ENCODE measurements around the gene FMNL1. TPM values are rescaled to one million over a fixed set of nuclear protein-coding genes. Genes with fewer than 3 reads are reported as not detected.
A peak's percentile ranks its signal among the peaks of the same experiment; 100 is the strongest.
"Not testable (repeated sequence)": the region's sequence is repeated elsewhere in the genome, so short reads cannot be mapped to it uniquely, and the experiment has no call there.

Gene FMNL1
- total and polyA plus RNA-seq, 7 experiments from 2014 or later: 19.0 to 595 (median 366) TPM

DNA sequence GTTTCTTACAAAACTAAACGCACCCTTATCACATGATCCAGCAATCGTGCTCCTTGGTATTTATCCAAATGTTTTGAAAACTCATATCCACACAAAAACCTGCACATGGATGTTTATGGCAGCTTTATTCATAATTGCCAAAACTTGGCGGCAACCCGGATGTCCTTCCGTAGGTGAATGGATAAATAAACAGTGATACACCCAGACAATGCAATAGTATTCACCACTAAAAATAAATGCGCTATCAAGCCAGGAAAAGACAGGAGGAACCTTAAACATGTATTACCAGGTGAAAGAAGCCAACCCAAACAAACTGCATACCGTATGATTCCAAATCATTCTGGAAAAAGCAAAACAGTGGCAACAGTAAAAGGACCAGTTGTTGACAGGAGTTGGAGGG, 30.2 kb downstream of the FMNL1 start:
- ATAC-seq: no peak
- POLR2A ChIA-PET: interaction anchor here (0.6 to 34.3 kb wide), 5 partner anchors 11 to 137 kb away, joined by 3 to 851 read pairs (median 3); partner anchors contain the start of gene FMNL1

DNA sequence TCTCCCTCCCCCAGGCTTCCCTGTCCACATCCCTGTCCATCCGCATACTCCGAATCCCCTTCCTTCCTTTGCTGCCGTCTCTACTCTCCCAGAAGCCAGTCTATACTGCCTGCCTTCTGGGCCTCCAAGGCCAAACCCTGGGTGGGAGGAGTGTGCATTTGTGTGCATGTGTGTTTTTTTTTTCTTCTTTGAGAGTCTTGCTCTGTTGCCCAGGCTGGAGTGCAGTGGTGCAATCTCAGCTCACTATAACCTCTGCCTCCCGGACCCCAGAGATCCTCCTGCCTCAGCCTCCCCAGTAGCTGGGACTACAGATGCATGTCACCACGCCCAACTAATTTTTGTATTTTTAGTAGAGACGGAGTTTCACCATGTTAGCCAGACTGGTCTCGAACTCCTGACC, 31.6 kb downstream of the FMNL1 start:
- Histone ChIP-seq H3K36me3 (ENCODE audit: control insufficient read depth in 2 of 3, insufficient read depth in 3 of 3, low read length in 3 of 3) (peaks cover 2 to 18% (median 5%) of the 10 kb centered on the region in 3 experiments), H3K4me1 (ENCODE audit: control insufficient read depth in 2 of 2, insufficient read depth in 2 of 2, low read length in 2 of 2) (peaks cover 11 to 52% of the 10 kb centered on the region in 2 donors), H3K27ac (ENCODE audit: low read depth, low read length) (peak overlapping the region; percentile 38)
- H3K4me3 Mint-ChIP-seq: peak overlapping the region in 6 of 10 donors; percentile 5 to 93 (median 30)
- peaks cover 0 to 19% (median 0%) of the 10 kb centered on the region in 5 donors for H3K36me3 Mint-ChIP-seq
- CTCF ChIA-PET: interaction anchor here (1.1 kb wide), 1 partner anchor 23 kb away, joined by 3 read pairs; no protein-coding TSS in a partner anchor
- ATAC-seq; H3K9me3 ChIP-seq (ENCODE audit: control insufficient read depth in 2 of 3, low read length in 3 of 3); H3K9me3 Mint-ChIP-seq; H3K27me3 ChIP-seq (ENCODE audit: control insufficient read depth in 2 of 2, insufficient read depth in 2 of 2, low read length in 2 of 2); H3K27me3 Mint-ChIP-seq; H3K4me3 ChIP-seq (ENCODE audit: low read length); intact Hi-C loops (cut with micrococcal nuclease): not testable (repeated sequence)
- DNase-seq: peak in 1 of 9 donors; percentile 19
- peak overlapping the region in 8 of 9 donors; percentile 25 to 95 (median 78) for H3K27ac Mint-ChIP-seq
- POLR2A ChIA-PET: interaction anchor here (1.2 to 34.3 kb wide), 3 partner anchors 25 to 59 kb away, joined by 3 to 851 read pairs (median 3); partner anchors contain the start of gene FMNL1
- peaks cover 47 to 93% (median 84%) of the 10 kb centered on the region in 7 donors for H3K4me1 Mint-ChIP-seq

More for the DNA sequence above, 30.2 kb downstream of the FMNL1 start:
- CTCF ChIA-PET: interaction anchor here (1.1 kb wide), 1 partner anchor 33 kb away, joined by 4 read pairs; no protein-coding TSS in a partner anchor
- H3K27me3 Mint-ChIP-seq: no peaks in the 10 kb centered on the region
- no peak overlapping the region for H3K4me3 ChIP-seq (ENCODE audit: low read length)
- H3K9me3 Mint-ChIP-seq: no peaks in the 10 kb centered on the region
- H3K36me3 ChIP-seq (ENCODE audit: control insufficient read depth in 2 of 3, insufficient read depth in 3 of 3, low read length in 3 of 3): peaks cover 2 to 18% (median 5%) of the 10 kb centered on the region in 3 experiments
- H3K4me3 Mint-ChIP-seq: peak overlapping the region in 3 of 10 donors; percentile 5 to 93 (median 33)
- H3K4me1 ChIP-seq (ENCODE audit: control insufficient read depth in 2 of 2, insufficient read depth in 2 of 2, low read length in 2 of 2): peaks cover 16 to 50% of the 10 kb centered on the region in 2 donors
- peaks cover 45 to 87% (median 77%) of the 10 kb centered on the region in 7 donors for H3K4me1 Mint-ChIP-seq
- no peaks in the 10 kb centered on the region for H3K9me3 ChIP-seq (ENCODE audit: control insufficient read depth in 2 of 3, low read length in 3 of 3)
- no peaks in the 10 kb centered on the region for H3K27me3 ChIP-seq (ENCODE audit: control insufficient read depth in 2 of 2, insufficient read depth in 2 of 2, low read length in 2 of 2)
- no peak for DNase-seq
- intact Hi-C loops (cut with micrococcal nuclease): no loop called here
- peak overlapping the region in 8 of 9 donors; percentile 15 to 95 (median 70) for H3K27ac Mint-ChIP-seq
- H3K27ac ChIP-seq (ENCODE audit: low read depth, low read length): no peak overlapping the region
- peaks cover 0 to 22% (median 0%) of the 10 kb centered on the region in 5 donors for H3K36me3 Mint-ChIP-seq

DNA sequence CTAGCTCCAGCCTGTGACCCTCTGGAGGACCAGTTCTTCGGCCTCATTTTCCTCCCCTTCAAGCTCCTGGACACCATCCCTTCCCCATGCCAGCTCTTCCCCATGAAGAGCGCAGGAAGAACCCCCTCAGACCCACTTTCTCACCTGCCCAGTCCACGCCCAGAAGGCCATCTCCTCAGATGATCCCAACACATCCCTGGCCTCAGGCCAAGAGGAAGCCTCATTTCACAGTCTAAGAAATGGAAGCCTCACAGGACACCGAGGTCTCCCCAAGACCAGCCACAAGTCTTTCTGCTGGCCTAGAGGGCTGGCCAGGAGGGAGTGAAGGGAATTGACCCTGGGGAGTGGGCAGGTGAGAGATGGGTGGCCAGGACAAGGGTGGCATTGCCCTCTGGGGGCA, 32.2 kb downstream of the FMNL1 start:
- Histone ChIP-seq H3K9me3 (ENCODE audit: control insufficient read depth in 2 of 3, low read length in 3 of 3) (no peaks in the 10 kb centered on the region), H3K27me3 (ENCODE audit: control insufficient read depth in 2 of 2, insufficient read depth in 2 of 2, low read length in 2 of 2) (no peaks in the 10 kb centered on the region), H3K27ac (ENCODE audit: low read depth, low read length) (peak overlapping the region; percentile 35), H3K36me3 (ENCODE audit: control insufficient read depth in 2 of 3, insufficient read depth in 3 of 3, low read length in 3 of 3) (peaks cover 2 to 18% (median 5%) of the 10 kb centered on the region in 3 experiments), H3K4me1 (ENCODE audit: control insufficient read depth in 2 of 2, insufficient read depth in 2 of 2, low read length in 2 of 2) (peaks cover 4 to 50% of the 10 kb centered on the region in 2 donors), H3K4me3 (ENCODE audit: low read length) (no peak overlapping the region)
- POLR2A ChIA-PET: interaction anchor here (1.2 to 34.3 kb wide), 3 partner anchors 24 to 58 kb away, joined by 3 to 851 read pairs (median 3); partner anchors contain the start of gene FMNL1
- no peaks in the 10 kb centered on the region for H3K9me3 Mint-ChIP-seq
- H3K27me3 Mint-ChIP-seq: no peaks in the 10 kb centered on the region
- peak overlapping the region in 5 of 10 donors; percentile 19 to 93 (median 43) for H3K4me3 Mint-ChIP-seq
- DNase-seq (no peak), ATAC-seq (no peak)
- peaks cover 47 to 93% (median 82%) of the 10 kb centered on the region in 7 donors for H3K4me1 Mint-ChIP-seq
- H3K36me3 Mint-ChIP-seq: peaks cover 0 to 15% (median 0%) of the 10 kb centered on the region in 5 donors
- intact Hi-C loops (cut with micrococcal nuclease): no loop called here
- H3K27ac Mint-ChIP-seq: peak overlapping the region; percentile 55 to 88 (median 76)
- CTCF ChIA-PET: interaction anchor here (1.0 to 1.1 kb wide), 2 partner anchors 22 to 132 kb away, joined by 3 read pairs; no protein-coding TSS in a partner anchor

DNA sequence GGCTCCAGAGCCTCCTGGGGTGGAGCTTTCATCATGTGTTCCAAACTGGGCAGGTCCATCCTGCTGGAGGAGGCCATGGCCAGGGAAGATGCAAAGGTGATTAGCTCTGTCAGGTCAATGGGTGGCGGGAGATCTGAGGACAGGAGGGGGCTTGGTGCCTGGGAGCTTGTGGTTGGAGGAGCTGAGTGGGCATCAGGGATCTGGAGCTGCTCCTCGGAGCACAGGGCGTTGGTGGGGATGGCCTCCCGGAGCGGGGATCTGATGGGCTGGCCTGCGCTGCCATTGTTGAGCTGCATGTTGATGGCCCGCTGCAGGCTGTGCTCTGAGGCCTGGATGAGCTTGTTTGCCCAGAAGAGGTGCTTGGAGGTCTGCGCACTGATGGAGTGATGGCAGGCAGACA, 33.7 kb downstream of the FMNL1 start:
- Histone ChIP-seq H3K4me1 (ENCODE audit: control insufficient read depth in 2 of 2, insufficient read depth in 2 of 2, low read length in 2 of 2) (peaks cover 0 to 36% of the 10 kb centered on the region in 2 donors), H3K27ac (ENCODE audit: low read depth, low read length) (no peak overlapping the region), H3K9me3 (ENCODE audit: control insufficient read depth in 2 of 3, low read length in 3 of 3) (no peaks in the 10 kb centered on the region), H3K36me3 (ENCODE audit: control insufficient read depth in 2 of 3, insufficient read depth in 3 of 3, low read length in 3 of 3) (peaks cover 0 to 9% (median 2%) of the 10 kb centered on the region in 3 experiments), H3K4me3 (ENCODE audit: low read length) (no peak overlapping the region), H3K27me3 (ENCODE audit: control insufficient read depth in 2 of 2, insufficient read depth in 2 of 2, low read length in 2 of 2) (no peaks in the 10 kb centered on the region)
- Mint-ChIP-seq H3K4me3 (peak overlapping the region in 7 of 10 donors; percentile 2 to 78 (median 19)), H3K27me3 (no peaks in the 10 kb centered on the region), H3K27ac (peak overlapping the region; percentile 53 to 95 (median 75)), H3K4me1 (peaks cover 42 to 92% (median 80%) of the 10 kb centered on the region in 7 donors), H3K36me3 (peaks cover 0 to 15% (median 0%) of the 10 kb centered on the region in 5 donors), H3K9me3 (no peaks in the 10 kb centered on the region)
- POLR2A ChIA-PET: interaction anchor here (0.7 to 34.3 kb wide), 5 partner anchors 9 to 133 kb away, joined by 3 to 851 read pairs (median 3); partner anchors contain the start of gene FMNL1
- DNase-seq (peak in 1 of 9 donors; percentile 17), ATAC-seq (no peak)
- CTCF ChIA-PET: interaction anchor here (0.6 to 2.8 kb wide), 4 partner anchors 15 to 982 kb away, joined by 3 to 15 read pairs (median 6); no protein-coding TSS in a partner anchor
- intact Hi-C loops (cut with micrococcal nuclease): no loop called here

DNA sequence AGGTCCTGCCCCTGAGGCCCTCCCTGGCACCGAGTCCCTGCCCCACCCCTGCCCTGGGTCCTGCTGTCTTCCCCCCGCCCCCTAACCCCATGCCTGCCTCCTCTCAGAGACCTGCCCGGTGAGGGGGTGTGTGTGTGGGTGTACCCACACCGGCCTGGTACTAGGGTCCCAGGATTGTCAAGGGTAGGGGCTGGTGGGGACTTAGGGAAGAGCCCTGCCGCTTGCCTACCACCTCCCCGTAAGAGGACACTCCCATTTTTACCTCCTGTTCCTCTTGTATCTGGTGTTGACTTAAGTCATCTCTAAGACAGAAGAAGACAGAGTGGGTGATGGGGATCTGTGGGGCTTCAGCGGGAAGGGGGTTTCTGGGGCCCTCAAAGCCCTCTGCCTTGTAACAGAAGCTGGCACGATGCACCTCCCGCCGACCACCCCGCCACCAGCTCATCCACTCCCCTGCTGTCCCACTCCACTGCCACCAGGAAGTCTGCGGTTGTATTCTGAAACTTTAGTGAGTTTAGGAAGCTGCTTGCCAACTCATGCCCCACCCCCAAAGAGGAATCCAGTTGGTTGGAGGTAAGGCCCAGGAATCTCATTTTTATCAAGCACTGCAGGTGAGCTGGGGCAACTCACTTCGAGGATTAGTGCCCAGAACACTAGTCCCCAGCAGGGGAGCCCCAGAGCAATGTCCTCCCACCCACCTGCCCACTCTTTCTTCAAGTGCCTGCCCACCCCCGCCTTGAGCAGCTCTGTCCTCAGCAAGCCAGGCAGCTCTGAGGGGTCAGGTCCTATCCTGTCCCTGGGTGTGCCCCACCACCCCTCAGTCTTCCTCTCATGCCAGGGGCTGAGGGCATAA, 34.7 kb downstream of the FMNL1 start:
- H3K9me3 Mint-ChIP-seq: no peaks in the 10 kb centered on the region

DNA sequence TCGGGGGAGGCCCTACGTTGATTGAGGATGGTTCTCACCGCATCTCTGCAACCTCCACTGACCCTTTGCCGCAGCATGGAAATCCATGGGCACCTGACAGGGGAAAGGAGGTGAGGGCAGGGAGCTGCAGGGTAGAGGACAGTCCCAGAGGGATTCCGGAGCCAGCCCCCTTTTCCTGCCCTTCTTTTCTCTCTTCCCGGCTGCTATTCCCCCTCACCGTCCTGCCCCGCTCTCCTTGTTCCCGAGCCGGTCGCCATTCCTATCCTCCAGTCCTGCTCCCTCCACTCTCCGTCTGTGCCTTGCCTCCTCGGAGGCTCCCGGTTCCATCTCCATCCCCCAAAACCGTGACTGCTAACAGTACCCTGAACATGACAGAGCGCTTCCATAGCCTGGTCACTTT, 35.4 kb downstream of the FMNL1 start:
- peaks cover 0 to 7% (median 0%) of the 10 kb centered on the region in 5 donors for H3K36me3 Mint-ChIP-seq
- H3K4me3 ChIP-seq (ENCODE audit: low read length): no peak overlapping the region
- intact Hi-C loops (cut with micrococcal nuclease): no loop called here
- ATAC-seq (no peak), DNase-seq (no peak)
- H3K4me3 Mint-ChIP-seq: peak overlapping the region in 4 of 10 donors; percentile 3 to 77 (median 48)
- ChIA-PET POLR2A (interaction anchor here (3.0 to 34.3 kb wide), 2 partner anchors 9 to 32 kb away, joined by 16 to 851 read pairs; partner anchors contain the start of gene FMNL1), CTCF (interaction anchor here (0.9 to 2.8 kb wide), 4 partner anchors 13 to 60 kb away, joined by 3 to 15 read pairs (median 6); no protein-coding TSS in a partner anchor)
- no peaks in the 10 kb centered on the region for H3K27me3 Mint-ChIP-seq
- no peak overlapping the region for H3K27ac ChIP-seq (ENCODE audit: low read depth, low read length)
- peaks cover 4 to 37% of the 10 kb centered on the region in 2 donors for H3K4me1 ChIP-seq (ENCODE audit: control insufficient read depth in 2 of 2, insufficient read depth in 2 of 2, low read length in 2 of 2)
- H3K27me3 ChIP-seq (ENCODE audit: control insufficient read depth in 2 of 2, insufficient read depth in 2 of 2, low read length in 2 of 2): no peaks in the 10 kb centered on the region
- H3K27ac Mint-ChIP-seq: peak overlapping the region in 7 of 9 donors; percentile 26 to 78 (median 72)
- H3K9me3 ChIP-seq (ENCODE audit: control insufficient read depth in 2 of 3, low read length in 3 of 3): no peaks in the 10 kb centered on the region
- peaks cover 0 to 6% (median 0%) of the 10 kb centered on the region in 3 experiments for H3K36me3 ChIP-seq (ENCODE audit: control insufficient read depth in 2 of 3, insufficient read depth in 3 of 3, low read length in 3 of 3)
- peaks cover 45 to 88% (median 78%) of the 10 kb centered on the region in 7 donors for H3K4me1 Mint-ChIP-seq
- H3K9me3 Mint-ChIP-seq: no peaks in the 10 kb centered on the region

More for the DNA sequence above, 34.7 kb downstream of the FMNL1 start:
- ATAC-seq (peak; percentile 65), DNase-seq (peak in 1 of 9 donors; percentile 27)
- Mint-ChIP-seq H3K36me3 (peaks cover 0 to 12% (median 0%) of the 10 kb centered on the region in 5 donors), H3K27ac (peak overlapping the region in 8 of 9 donors; percentile 25 to 89 (median 72)), H3K4me1 (peaks cover 44 to 92% (median 81%) of the 10 kb centered on the region in 7 donors), H3K27me3 (no peaks in the 10 kb centered on the region), H3K4me3 (peak overlapping the region; percentile 12 to 82 (median 62))
- no peaks in the 10 kb centered on the region for H3K9me3 ChIP-seq (ENCODE audit: control insufficient read depth in 2 of 3, low read length in 3 of 3)
- H3K27ac ChIP-seq (ENCODE audit: low read depth, low read length): peak overlapping the region; percentile 44
- peaks cover 3 to 34% of the 10 kb centered on the region in 2 donors for H3K4me1 ChIP-seq (ENCODE audit: control insufficient read depth in 2 of 2, insufficient read depth in 2 of 2, low read length in 2 of 2)
- ChIA-PET CTCF (interaction anchor here (0.6 to 2.8 kb wide), 7 partner anchors 14 to 160 kb away, joined by 3 to 15 read pairs (median 4); no protein-coding TSS in a partner anchor), POLR2A (interaction anchor here (34.3 kb wide), 1 partner anchor 31 kb away, joined by 851 read pairs; the partner anchor contains the start of gene FMNL1)
- no peaks in the 10 kb centered on the region for H3K27me3 ChIP-seq (ENCODE audit: control insufficient read depth in 2 of 2, insufficient read depth in 2 of 2, low read length in 2 of 2)
- H3K36me3 ChIP-seq (ENCODE audit: control insufficient read depth in 2 of 3, insufficient read depth in 3 of 3, low read length in 3 of 3): peaks cover 0 to 7% (median 2%) of the 10 kb centered on the region in 3 experiments
- H3K4me3 ChIP-seq (ENCODE audit: low read length): no peak overlapping the region
- intact Hi-C loops (cut with micrococcal nuclease): no loop called here

Measured in naive thymus-derived CD4-positive, alpha-beta T cell (primary cell).